Activated naive CD8-positive, alpha-beta T cell treated with anti-CD3 and anti-CD28 coated beads, Interleukin-2, amount 50 U/mL, for 24 hours (primary cell): ENCODE data around the gene TCERG1.

ENCODE experiments used
- ATAC-seq: fragments of 150-1000 bp; cut with Tn5 transposase; one replicate; pipeline ENCODE4 v1.10.0; 2021
- DNase-seq: peaks from one replicate; pipeline ENCODE4 v3.0.0; 2021
- H3K27ac Mint-ChIP-seq: one replicate; pipeline ENCODE4 v1.8.0; 2021; ENCODE audit warnings: mild to moderate bottlenecking, mixed read lengths
- H3K27me3 Mint-ChIP-seq: one replicate; pipeline ENCODE4 v1.8.0; 2021; ENCODE audit warnings: mixed read lengths
- H3K36me3 Mint-ChIP-seq: one replicate; pipeline ENCODE4 v1.8.0; 2021; ENCODE audit warnings: low read depth, mixed read lengths
- H3K4me1 Mint-ChIP-seq: one replicate; pipeline ENCODE4 v1.8.0; 2021; ENCODE audit warnings: mixed read lengths
- H3K4me3 Mint-ChIP-seq: one replicate; pipeline ENCODE4 v1.8.0; 2021; ENCODE audit warnings: mild to moderate bottlenecking, moderate library complexity, mixed read lengths
- H3K9me3 Mint-ChIP-seq: one replicate; pipeline ENCODE4 v1.8.0; 2021; ENCODE audit warnings: mixed read lengths

TCERG1 gene

DNA sequence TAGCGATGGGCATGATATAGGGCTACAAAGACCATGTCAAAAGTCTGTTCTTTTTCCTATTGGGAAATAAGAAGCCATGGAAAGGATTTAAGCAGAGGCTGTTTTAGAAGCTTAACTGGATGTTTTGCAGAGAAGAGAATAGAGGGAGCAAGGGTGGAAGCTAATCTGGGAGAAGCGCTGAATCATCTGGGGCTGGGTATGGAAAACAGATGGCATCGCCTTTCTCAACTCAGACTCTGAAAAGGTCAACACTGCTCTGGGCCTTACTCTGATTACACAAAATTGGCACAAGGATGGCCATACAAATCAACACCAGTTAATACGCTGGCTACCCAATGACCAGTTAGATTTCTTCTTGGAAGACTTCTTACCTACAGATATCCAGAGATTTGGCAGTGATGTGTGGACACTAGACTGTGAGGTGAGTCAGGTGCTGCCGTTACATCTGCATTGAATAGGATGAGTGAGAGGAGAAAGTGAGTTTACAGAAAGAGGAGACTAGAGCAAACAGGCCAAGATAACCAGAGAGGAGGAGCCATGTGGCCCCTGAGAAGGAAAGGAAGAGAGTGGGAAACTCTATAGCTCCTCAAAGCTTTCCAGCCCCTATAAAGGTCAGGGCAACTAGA is 6.2 kb upstream of the TCERG1 start:
- H3K4me3 Mint-ChIP-seq: no peak overlapping the region
- H3K36me3 Mint-ChIP-seq: no peaks in the 10 kb centered on the region
- DNase-seq (no peak), ATAC-seq (no peak)
- H3K4me1 Mint-ChIP-seq: no peaks in the 10 kb centered on the region
- H3K27ac Mint-ChIP-seq: no peak overlapping the region
- no peaks in the 10 kb centered on the region for H3K9me3 Mint-ChIP-seq
- peaks cover 19% of the 10 kb centered on the region for H3K27me3 Mint-ChIP-seq

DNA sequence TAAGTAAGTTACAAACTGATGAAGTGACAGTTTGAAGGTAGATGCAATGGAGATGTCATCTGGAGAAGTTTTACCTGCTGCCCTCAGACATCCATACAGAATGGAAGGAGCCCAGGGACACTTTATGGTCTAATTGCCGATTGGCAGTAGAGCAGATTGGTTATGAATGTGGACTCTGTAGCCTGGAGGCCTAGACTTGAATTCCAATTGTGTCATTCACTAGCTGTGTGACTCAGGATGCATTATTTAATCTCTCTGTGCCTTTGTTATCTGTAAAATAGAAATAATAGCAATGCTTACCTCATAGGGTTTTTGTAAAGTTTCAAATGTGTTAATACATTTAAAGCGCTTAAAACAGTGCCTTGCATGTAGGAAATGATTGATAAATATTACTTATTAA is 5.2 kb upstream of the TCERG1 start:
- no peak for DNase-seq
- H3K27ac Mint-ChIP-seq: no peak overlapping the region
- H3K4me3 Mint-ChIP-seq: no peak overlapping the region
- peaks cover 2% of the 10 kb centered on the region for H3K36me3 Mint-ChIP-seq
- no peak for ATAC-seq
- H3K27me3 Mint-ChIP-seq: peaks cover 16% of the 10 kb centered on the region
- H3K4me1 Mint-ChIP-seq: peaks cover 4% of the 10 kb centered on the region
- no peaks in the 10 kb centered on the region for H3K9me3 Mint-ChIP-seq

DNA sequence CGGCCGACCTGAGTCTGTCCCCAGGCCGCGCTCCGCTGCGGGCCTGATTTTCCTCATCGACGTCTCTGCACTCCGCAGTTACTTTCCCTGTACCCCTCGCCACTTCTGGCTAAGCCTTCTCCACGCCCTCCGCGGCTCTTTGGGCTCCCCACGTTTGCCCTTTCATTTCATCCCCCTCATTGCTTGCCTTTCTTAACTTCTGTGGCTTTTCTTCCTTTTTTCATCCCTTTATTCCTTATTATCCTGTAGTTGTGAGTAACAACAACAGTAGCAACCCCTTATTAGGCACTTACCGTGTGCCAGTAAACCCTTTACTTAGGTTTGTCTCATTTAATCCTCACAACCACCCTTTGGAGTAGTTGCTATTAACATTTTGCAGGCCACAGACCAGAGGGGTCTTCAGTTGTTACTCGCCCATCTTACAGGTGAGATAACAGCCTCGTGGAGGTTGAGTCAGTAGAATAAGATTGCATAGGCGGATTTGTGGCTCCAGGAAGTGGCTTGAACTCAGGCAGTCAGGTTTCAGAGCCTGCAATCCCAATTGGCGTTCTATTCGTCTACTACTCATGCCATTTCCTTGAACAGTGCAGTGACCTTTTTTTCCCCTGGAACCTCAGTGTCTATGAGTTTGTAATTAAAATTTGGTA is 724 bp downstream of the TCERG1 start:
- Mint-ChIP-seq H3K9me3 (no peaks in the 10 kb centered on the region), H3K4me3 (peak overlapping the region; percentile 97), H3K36me3 (peaks cover 27% of the 10 kb centered on the region), H3K27ac (peak overlapping the region; percentile 99), H3K4me1 (peaks cover 47% of the 10 kb centered on the region), H3K27me3 (peaks cover 3% of the 10 kb centered on the region)
- DNase-seq (peak; percentile 51), ATAC-seq (peak; percentile 33)

DNA sequence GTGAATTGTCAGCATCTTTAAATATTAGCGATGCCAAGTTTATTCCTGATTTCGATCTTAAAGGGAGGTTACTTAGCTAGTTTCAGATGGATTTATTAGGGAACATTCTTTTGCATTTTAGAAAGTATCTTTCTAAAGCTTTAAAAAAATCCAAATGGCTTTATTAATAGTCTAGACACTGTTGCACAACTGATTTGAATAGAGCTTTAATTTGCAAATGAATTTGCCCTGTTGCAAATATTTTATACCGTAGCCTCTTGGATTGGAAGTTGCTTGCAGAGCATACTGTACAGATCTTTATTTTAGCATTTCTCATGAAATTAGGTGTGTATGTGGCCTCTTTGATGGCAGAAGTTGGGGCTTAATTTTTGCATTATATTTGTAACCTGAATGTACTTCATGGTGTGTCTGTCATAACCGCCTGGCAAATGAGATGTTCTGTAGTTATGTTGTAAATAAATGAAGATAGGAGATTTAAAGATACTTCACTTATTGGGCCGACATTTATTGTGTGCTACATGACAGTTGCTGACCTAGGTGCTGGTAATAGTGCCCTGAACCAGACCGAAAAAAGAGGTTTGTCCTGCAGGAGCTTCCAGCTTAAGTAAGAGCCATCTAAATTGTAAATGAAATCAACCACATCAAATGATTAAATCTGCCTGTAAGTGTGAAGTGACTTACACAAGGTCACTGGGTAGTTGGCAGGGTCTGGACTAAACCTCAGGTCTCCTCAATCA is 1.8 kb downstream of the TCERG1 start:
- peak overlapping the region; percentile 99 for H3K27ac Mint-ChIP-seq
- peak overlapping the region; percentile 97 for H3K4me3 Mint-ChIP-seq
- peaks cover 3% of the 10 kb centered on the region for H3K27me3 Mint-ChIP-seq
- ATAC-seq (no peak), DNase-seq (no peak)
- peaks cover 51% of the 10 kb centered on the region for H3K4me1 Mint-ChIP-seq
- H3K36me3 Mint-ChIP-seq: peaks cover 32% of the 10 kb centered on the region
- H3K9me3 Mint-ChIP-seq: no peaks in the 10 kb centered on the region

DNA sequence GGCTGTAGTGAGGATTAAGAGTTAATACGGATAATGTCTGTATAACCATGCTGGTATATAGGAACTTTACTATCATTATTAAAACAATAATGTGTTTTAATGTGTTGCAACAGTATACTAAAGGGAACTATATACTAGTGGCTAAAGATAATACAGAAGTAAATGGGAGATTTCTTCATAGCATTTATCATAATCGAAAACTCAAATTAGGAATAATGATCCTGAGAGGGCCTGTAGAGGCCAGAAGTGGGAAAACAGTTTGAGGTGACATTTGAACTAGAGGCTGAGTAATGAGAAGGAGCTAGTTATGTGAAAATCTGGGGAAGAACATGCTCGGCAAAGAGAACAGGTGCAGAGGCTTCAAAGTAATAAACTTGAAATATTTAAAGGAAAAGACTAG is 2.9 kb downstream of the TCERG1 start:
- H3K4me1 Mint-ChIP-seq: peaks cover 58% of the 10 kb centered on the region
- H3K4me3 Mint-ChIP-seq: peak overlapping the region; percentile 97
- H3K27me3 Mint-ChIP-seq: peaks cover 3% of the 10 kb centered on the region
- H3K27ac Mint-ChIP-seq: no peak overlapping the region
- H3K9me3 Mint-ChIP-seq: no peaks in the 10 kb centered on the region
- ATAC-seq: no peak
- H3K36me3 Mint-ChIP-seq: peaks cover 39% of the 10 kb centered on the region
- DNase-seq: no peak

DNA sequence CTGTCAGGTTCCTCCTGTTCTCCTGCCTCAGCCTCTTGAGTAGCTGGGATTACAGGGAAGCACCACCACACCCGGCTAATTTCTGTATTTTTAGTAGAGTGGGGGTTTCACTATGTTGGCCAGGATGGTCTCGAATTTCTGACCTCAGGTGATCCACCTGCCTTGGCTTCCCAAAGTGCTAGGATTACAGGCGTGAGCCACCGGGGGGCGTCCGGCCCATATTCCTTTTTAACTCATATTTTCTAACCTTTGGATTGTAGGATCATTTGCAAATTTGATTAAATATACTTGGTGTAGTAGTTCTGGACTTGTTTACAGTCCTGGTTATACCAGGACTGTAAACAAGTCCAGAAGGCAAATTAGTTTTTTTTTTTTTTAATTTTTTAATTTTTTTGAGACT is 4.3 kb downstream of the TCERG1 start:
- Mint-ChIP-seq H3K27ac (no peak overlapping the region), H3K36me3 (peaks cover 51% of the 10 kb centered on the region), H3K4me3 (no peak overlapping the region), H3K4me1 (peaks cover 57% of the 10 kb centered on the region), H3K9me3 (no peaks in the 10 kb centered on the region), H3K27me3 (peaks cover 3% of the 10 kb centered on the region)
- ATAC-seq (no peak), DNase-seq (no peak)

DNA sequence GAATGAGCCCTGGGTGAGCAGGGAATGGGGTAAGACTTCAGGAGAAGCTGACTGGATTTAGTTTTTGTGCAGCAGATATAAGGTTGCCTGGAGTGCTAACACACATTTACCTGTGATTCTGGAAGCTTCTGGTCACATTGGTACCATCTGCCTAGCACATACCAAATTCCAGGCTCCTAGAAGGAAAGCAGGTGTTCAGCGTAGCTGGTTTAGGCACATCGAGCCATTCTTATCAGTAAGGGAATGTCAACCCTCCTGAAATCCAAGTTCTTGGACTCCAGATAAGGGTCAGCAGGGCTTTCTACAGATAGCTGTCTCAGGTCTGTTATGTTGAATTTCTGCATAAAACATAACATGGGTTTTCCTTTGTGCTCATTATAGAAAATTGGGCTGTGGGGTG is 10.3 kb downstream of the TCERG1 start:
- Mint-ChIP-seq H3K27me3 (no peaks in the 10 kb centered on the region), H3K27ac (no peak overlapping the region), H3K9me3 (no peaks in the 10 kb centered on the region), H3K36me3 (peaks cover 63% of the 10 kb centered on the region), H3K4me3 (no peak overlapping the region), H3K4me1 (peaks cover 14% of the 10 kb centered on the region)
- DNase-seq: no peak
- ATAC-seq: no peak

DNA sequence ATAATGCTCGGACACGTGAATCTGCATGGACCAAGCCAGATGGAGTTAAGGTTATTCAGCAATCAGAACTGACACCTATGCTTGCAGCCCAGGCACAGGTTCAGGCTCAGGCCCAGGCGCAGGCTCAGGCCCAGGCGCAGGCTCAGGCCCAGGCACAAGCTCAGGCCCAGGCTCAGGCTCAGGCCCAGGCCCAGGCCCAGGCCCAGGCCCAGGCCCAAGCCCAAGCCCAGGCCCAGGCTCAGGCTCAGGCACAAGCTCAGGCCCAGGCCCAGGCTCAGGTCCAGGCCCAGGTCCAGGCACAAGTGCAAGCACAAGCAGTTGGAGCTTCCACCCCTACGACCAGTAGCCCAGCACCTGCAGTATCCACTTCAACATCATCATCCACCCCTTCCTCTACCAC is 11.8 kb downstream of the TCERG1 start:
- no peaks in the 10 kb centered on the region for H3K9me3 Mint-ChIP-seq

DNA sequence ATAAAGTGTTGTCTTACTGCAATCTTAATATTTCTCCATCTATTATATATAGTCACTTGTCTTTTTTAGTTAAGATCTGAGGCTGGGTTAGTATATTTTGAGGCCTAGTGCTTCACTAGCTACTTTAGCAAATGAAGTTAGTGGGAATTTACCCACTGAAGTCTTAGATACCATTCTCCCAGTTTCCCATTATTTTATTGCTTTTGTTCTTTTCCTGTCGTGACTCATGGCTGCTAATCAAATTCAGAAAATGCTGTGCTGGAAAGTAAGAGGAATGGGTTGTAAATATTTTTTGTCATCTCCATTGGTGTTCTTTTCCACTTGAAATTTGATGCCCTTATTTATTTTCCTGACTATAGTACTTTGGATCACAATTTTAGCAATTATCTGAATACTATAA is 14.2 kb downstream of the TCERG1 start:
- no peak for DNase-seq
- Mint-ChIP-seq H3K4me1 (peaks cover 8% of the 10 kb centered on the region), H3K27ac (no peak overlapping the region), H3K36me3 (peaks cover 64% of the 10 kb centered on the region), H3K27me3 (no peaks in the 10 kb centered on the region), H3K4me3 (no peak overlapping the region), H3K9me3 (no peaks in the 10 kb centered on the region)
- no peak for ATAC-seq

More for the DNA sequence above, 11.8 kb downstream of the TCERG1 start:
- no peaks in the 10 kb centered on the region for H3K27me3 Mint-ChIP-seq
- peak; percentile 33 for ATAC-seq
- peaks cover 70% of the 10 kb centered on the region for H3K36me3 Mint-ChIP-seq
- DNase-seq: no peak
- H3K4me1 Mint-ChIP-seq: peaks cover 7% of the 10 kb centered on the region
- no peak overlapping the region for H3K27ac Mint-ChIP-seq
- no peak overlapping the region for H3K4me3 Mint-ChIP-seq

DNA sequence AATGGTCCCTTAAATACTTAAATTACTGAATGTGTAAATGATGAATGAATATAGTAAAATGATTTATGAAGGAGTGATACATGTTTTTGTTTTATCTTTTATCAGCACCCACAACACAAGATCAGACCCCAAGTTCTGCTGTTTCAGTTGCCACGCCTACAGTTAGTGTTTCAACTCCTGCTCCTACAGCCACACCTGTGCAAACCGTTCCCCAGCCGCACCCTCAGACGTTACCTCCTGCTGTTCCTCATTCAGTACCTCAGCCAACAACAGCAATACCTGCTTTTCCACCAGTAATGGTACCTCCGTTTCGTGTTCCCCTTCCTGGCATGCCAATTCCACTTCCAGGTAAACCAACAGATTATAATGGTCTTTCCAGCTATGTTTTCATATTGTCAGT is 16.3 kb downstream of the TCERG1 start:
- ATAC-seq (no peak), DNase-seq (no peak)
- H3K36me3 Mint-ChIP-seq: peaks cover 64% of the 10 kb centered on the region
- H3K27me3 Mint-ChIP-seq: no peaks in the 10 kb centered on the region
- no peak overlapping the region for H3K4me3 Mint-ChIP-seq
- H3K27ac Mint-ChIP-seq: no peak overlapping the region
- H3K9me3 Mint-ChIP-seq: no peaks in the 10 kb centered on the region
- peaks cover 8% of the 10 kb centered on the region for H3K4me1 Mint-ChIP-seq

DNA sequence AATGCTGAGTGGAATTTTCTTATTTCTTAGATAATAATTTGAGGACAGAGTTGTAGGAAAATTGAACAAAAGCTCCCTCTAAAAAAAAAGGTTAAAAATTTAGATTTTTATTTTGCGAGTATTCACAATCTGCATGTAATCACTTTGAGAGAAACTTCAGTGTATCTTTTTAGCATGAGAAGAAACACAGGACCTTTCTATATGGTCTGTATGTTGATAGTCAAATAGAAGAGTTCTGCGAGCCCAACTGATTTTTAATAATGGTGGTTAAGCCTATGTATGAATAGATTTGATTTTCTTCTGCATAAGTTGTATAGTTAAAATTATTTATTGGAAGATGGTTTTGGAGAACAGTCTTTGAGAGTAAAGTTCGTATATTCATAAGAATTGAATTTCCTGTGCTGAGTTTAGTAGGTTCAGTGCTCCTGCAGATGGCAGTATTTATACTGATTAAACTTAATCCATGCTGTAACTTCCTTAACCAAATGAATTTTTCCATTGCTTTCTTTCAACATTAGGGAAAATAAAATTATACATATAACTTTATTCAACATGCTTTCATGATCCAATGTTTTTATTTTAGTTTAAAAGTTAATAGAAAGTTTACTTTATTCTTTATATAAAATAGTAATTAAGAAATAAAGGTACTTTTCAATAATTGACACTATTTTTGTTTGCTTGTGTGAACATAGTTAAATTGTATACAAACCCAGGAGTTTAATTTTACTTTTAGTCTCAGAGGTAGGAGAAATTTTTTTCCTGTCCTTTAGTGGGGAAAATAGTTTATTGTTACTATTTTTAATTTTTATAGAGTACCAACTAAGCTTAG is 19.6 kb downstream of the TCERG1 start:
- H3K4me3 Mint-ChIP-seq: no peak overlapping the region
- no peaks in the 10 kb centered on the region for H3K27me3 Mint-ChIP-seq
- DNase-seq: no peak
- H3K4me1 Mint-ChIP-seq: peaks cover 8% of the 10 kb centered on the region
- H3K9me3 Mint-ChIP-seq: no peaks in the 10 kb centered on the region
- no peak for ATAC-seq
- H3K36me3 Mint-ChIP-seq: peaks cover 59% of the 10 kb centered on the region
- H3K27ac Mint-ChIP-seq: no peak overlapping the region

DNA sequence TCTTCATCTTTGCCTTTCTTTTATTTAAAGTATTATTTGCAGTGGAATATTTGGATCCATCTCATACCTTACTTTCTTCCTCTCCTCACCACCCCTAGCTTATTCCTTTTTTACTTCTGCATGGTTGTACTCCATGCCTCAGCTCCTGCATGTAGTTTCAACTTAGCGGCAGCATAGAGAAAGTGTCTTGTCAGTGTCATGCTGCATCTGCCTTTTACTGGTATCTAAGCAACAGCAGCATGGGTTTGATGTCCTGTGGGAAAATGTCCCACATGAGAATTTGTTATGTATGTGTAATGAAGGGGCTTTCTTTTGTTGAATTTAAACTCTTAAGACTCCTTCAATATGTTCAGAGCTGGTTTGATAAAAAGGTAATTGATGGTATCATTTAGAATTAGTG is 20.6 kb downstream of the TCERG1 start:
- Mint-ChIP-seq H3K4me1 (peaks cover 8% of the 10 kb centered on the region), H3K36me3 (peaks cover 64% of the 10 kb centered on the region), H3K4me3 (no peak overlapping the region), H3K9me3 (no peaks in the 10 kb centered on the region), H3K27me3 (no peaks in the 10 kb centered on the region), H3K27ac (no peak overlapping the region)
- ATAC-seq: no peak
- no peak for DNase-seq

DNA sequence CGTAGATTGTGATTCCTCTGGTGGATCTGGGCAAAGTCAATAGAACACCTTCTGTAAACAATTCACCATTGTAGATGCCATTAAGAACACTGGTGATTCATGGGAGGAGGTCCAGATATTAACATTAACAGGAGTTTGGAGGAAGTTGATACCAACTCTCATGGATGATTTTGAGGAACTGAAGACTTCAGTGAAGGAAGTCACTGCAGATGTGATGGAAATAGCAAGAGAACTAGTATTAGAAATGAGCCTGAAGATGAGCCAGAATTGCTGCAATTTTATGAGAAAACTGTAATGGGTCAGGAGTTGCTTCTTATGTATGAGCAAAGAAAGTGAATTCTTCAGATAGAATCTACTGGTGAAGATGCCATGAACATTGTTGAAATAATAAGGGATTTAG is 26.9 kb downstream of the TCERG1 start:
- Mint-ChIP-seq H3K27me3 (no peaks in the 10 kb centered on the region), H3K9me3 (no peaks in the 10 kb centered on the region), H3K4me1 (no peaks in the 10 kb centered on the region), H3K27ac (no peak overlapping the region), H3K36me3 (peaks cover 65% of the 10 kb centered on the region), H3K4me3 (no peak overlapping the region)
- ATAC-seq (no peak), DNase-seq (no peak)

DNA sequence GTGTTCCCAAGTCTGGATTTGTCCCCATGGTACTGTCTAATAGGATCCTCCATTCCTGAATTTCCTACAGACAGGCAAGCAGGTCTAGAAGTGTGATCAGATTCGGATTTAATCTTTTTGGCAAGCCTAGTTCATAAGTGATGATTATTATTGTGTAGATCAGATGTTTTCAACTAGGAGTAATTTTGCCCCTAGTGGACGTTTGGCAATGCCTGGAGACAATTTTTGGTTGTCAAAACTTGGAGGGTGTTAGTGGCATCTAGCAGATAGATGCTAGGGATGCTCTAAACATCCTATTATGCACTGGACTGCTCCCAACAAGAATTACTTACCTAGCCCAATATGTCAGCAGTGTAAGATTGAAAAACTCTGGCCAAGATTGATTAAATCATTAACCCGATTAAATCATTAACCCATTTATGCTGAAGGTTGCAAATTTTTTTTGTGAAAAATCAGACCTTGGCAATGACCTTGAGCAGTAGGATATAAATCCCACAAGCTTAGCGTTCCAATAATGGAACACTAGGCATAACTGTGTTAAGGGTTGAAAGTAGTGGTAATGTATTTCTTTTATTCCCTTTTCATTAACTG is 28.2 kb downstream of the TCERG1 start:
- Mint-ChIP-seq H3K9me3 (no peaks in the 10 kb centered on the region), H3K4me3 (no peak overlapping the region), H3K36me3 (peaks cover 66% of the 10 kb centered on the region), H3K27ac (no peak overlapping the region), H3K4me1 (no peaks in the 10 kb centered on the region), H3K27me3 (no peaks in the 10 kb centered on the region)
- DNase-seq: no peak
- no peak for ATAC-seq
